Heart right ventricle (tissue), 16 donors: ENCODE results near the gene ZNF853. TPM values are rescaled to one million over a fixed set of nuclear protein-coding genes. Genes with fewer than 3 reads are reported as not detected.

ENCODE experiments used
- ATAC-seq, 8 donors: fragments of 200-7000 bp; cut with Tn5 transposase; one replicate each; pipeline ENCODE4 v1.9.1; 2020; ENCODE audit warnings: mild to moderate bottlenecking in 8 of 8, moderate library complexity in 8 of 8, moderate number of reproducible peaks in 1 of 8
- DNase-seq, 2 donors: peaks; one replicate each; pipeline ENCODE4 v3.0.0-alpha.2; 2020
- H3K27ac ChIP-seq, 10 donors: fragments of 200-600 bp; sonication (generic) in 2 of 10; one replicate each; pipeline versions ENCODE4 v1.5.0 to v1.8.0; 2020 to 2022; ENCODE audit warnings: mild to moderate bottlenecking in 3 of 10
- H3K27me3 ChIP-seq, 7 donors: fragments of 200-600 bp; one replicate each; pipeline ENCODE4 v1.8.0; 2021 to 2022; ENCODE audit warnings: mild to moderate bottlenecking in 2 of 7
- H3K36me3 ChIP-seq, 9 donors: fragments of 200-600 bp; sonication (generic) in 1 of 9; one replicate each; pipeline versions ENCODE4 v1.5.0 to v1.8.0; 2020 to 2022; ENCODE audit warnings: mild to moderate bottlenecking in 2 of 9
- H3K4me1 ChIP-seq, 9 donors: fragments of 200-600 bp; sonication (generic) in 1 of 9; one replicate each; pipeline versions ENCODE4 v1.5.0 to v1.8.0; 2020 to 2022; ENCODE audit warnings: mild to moderate bottlenecking in 4 of 9
- H3K4me3 ChIP-seq, 10 donors: fragments of 200-600 bp; sonication (generic) in 2 of 10; one replicate each; pipeline versions ENCODE4 v1.5.0 to v1.8.0; 2020 to 2022; ENCODE audit warnings: mild to moderate bottlenecking in 7 of 10, moderate library complexity in 2 of 10
- H3K9me3 ChIP-seq, 11 donors: fragments of 200-600 bp in 10 of 11; sonication (generic) in 2 of 11; one replicate each; pipeline versions ENCODE4 v1.5.0 to v1.8.0; 2013 to 2022; ENCODE audit warnings: mild to moderate bottlenecking in 2 of 11, control low read depth in 1 of 11, moderate library complexity in 1 of 11
- CTCF ChIP-seq, 9 donors: fragments of 200-600 bp; sonication (generic) in 2 of 9; IDR thresholded peaks; one replicate each; pipeline versions ENCODE4 v1.5.0 to v1.8.0; 2021 to 2022; ENCODE audit warnings: antibody characterized with exemption in 9 of 9, mild to moderate bottlenecking in 5 of 9, moderate library complexity in 1 of 9
- WGBS, 2 donors: extraction: QIAGEN DNeasy Blood & Tissue Kit; methylation state at CpG; one replicate each; pipeline ENCODE4 v1.1.7; 2013; ENCODE audit warnings: inconsistent platforms in 1 of 2; 5-methylcytosine and 5-hydroxymethylcytosine counted together
- intact Hi-C, 10 donors: fragments of 100-400 bp; cut with DNase I; formaldehyde crosslinking; loops; one replicate each; pipeline versions ENCODE4 v1.11.1 to v1.14.2; 2022
- polyA plus RNA-seq, 2 donors: library from polyadenylated mRNA; stranded (reverse); fragments of 200-250 nt; gene quantifications; one replicate each; pipeline ENCODE4 v1.2.3, GENCODE V29; 2013
- total RNA-seq, 10 donors: library from RNA; stranded (reverse); fragmentation: NEBNext Ultra II Directional in 3 of 10; extraction: Animal tissue kit (Norgen Biotek cat#: 25700) in 3 of 10; gene quantifications; one replicate each; pipeline versions ENCODE4 v1.2.1 to v1.2.4, GENCODE V29; 2021 to 2023
- donor health status: Arrhythmogenic right ventricular cardiomyopathy.
- donor health status: ischemic (EF 13 %, LVEDD 7.1; RV severe dilation, severe dysfunction).
- donor health status: healthy with polysubstance abuse.
- donor health status: DM: no; HTN: yes; CAD: no.
- donor health status: DM: no; HTN: no; CAD: no.
- donor health status: ischemic (EF 25% LVEDD 6.9; RV normal size, moderate dysfunction).
- donor health status: ischemic (EF 25% LVEDD 5.7; RV mildly dilated, moderate dysfunction).
- donor health status: healthy.
- donor health status: DM: yes; HTN: yes; CAD: no.
- donor health status: Ischemic cardiomyopathy.
- donor health status: ischemic (EF 35%, LVEDD 5.7; RV mildly dilated, moderate dysfunction).
- donor health status: nonischemic (EF 11% LVEDD 7.7; RV severe dilation, severe dysfunction).
- donor health status: DM: yes; HTN: yes; CAD: no.
- donor health status: PGD.
- donor health status: ischemic (EF 29% LVEDD 5.4; RV normal size, mild dysfunction).
- donor health status: nonischemic (EF 23%, LVEDD 6.1; RV moderate dilation, normal function).

The ZNF853 gene
- total and polyA plus RNA-seq, 12 donors, result 1.2 to 16.3 (median 13.2) TPM

GRCh38 chr7:6604458-6604857 lies 11.0 kb upstream of the ZNF853 start:
- no peaks in the 10 kb centered on the region for H3K27me3 ChIP-seq
- intact Hi-C loops, result no loop called here
- no peak overlapping the region for H3K4me3 ChIP-seq
- TF ChIP-seq CTCF (IDR thresholded peaks at IDR 0.05), result no peak
- no peak overlapping the region for H3K27ac ChIP-seq
- no peak for ATAC-seq
- 91 to 94% methylated on average over 10 of the region's 10 CpGs for WGBS, 2 donors
- H3K4me1 ChIP-seq, result no peaks in the 10 kb centered on the region
- no peak for DNase-seq
- H3K9me3 ChIP-seq, result no peaks in the 10 kb centered on the region
- H3K36me3 ChIP-seq, result peaks cover 0 to 100% (median 30%) of the 10 kb centered on the region in 9 donors

- Histone ChIP-seq H3K27me3 (no peaks in the 10 kb centered on the region), H3K4me3 (no peak overlapping the region), H3K4me1 (no peaks in the 10 kb centered on the region), H3K9me3 (no peaks in the 10 kb centered on the region), H3K27ac (no peak overlapping the region), H3K36me3 (peaks cover 0 to 76% (median 8%) of the 10 kb centered on the region in 9 donors)
- DNase-seq, result no peak
- peak in 3 of 8 donors; percentile 7 to 40 (median 14) for ATAC-seq
- no peak for TF ChIP-seq CTCF (IDR thresholded peaks at IDR 0.05)
- intact Hi-C loops, result no loop called here
- 91 to 92% methylated on average over 36 of the region's 36 CpGs for WGBS, 2 donors
Observed at GRCh38 chr7:6606866-6607583, 8.4 kb upstream of the ZNF853 start.

- no peaks in the 10 kb centered on the region for H3K27me3 ChIP-seq
- no peaks in the 10 kb centered on the region for H3K9me3 ChIP-seq
- no peaks in the 10 kb centered on the region for H3K4me1 ChIP-seq
- WGBS, 2 donors, result 93 to 94% methylated on average over 38 of the region's 38 CpGs
- DNase-seq, result no peak
- no peak for TF ChIP-seq CTCF (IDR thresholded peaks at IDR 0.05)
- no peak overlapping the region for H3K4me3 ChIP-seq
- peak in 3 of 8 donors; percentile 19 to 58 (median 19) for ATAC-seq
- no peak overlapping the region for H3K27ac ChIP-seq
- intact Hi-C loops, result no loop called here
- peaks cover 0 to 70% (median 4%) of the 10 kb centered on the region in 9 donors for H3K36me3 ChIP-seq
Observed at GRCh38 chr7:6607651-6608051, 7.8 kb upstream of the ZNF853 start.

- DNase-seq, result no peak
- ATAC-seq, result peak in 1 of 8 donors; percentile 31
- no peak for TF ChIP-seq CTCF (IDR thresholded peaks at IDR 0.05)
- WGBS, 2 donors, result 90 to 93% methylated on average over 27 of the region's 27 CpGs
- H3K4me3 ChIP-seq, result no peak overlapping the region
- no peaks in the 10 kb centered on the region for H3K27me3 ChIP-seq
- H3K9me3 ChIP-seq, result no peaks in the 10 kb centered on the region
- intact Hi-C loops, result no loop called here
- H3K36me3 ChIP-seq, result peaks cover 0 to 65% (median 4%) of the 10 kb centered on the region in 9 donors
- H3K4me1 ChIP-seq, result no peaks in the 10 kb centered on the region
- H3K27ac ChIP-seq, result no peak overlapping the region
Observed at GRCh38 chr7:6608081-6608480, 7.3 kb upstream of the ZNF853 start.
